Testis (tissue), 2 donors: Measurements from ENCODE around the gene CRIP3.

Source experiments
- CTCF ChIP-seq, 3 experiments: fragments of 450-650 bp in 2 of 3; fragments of 200-600 bp in 1 of 3; sonication (generic) in 1 of 3; IDR thresholded peaks; one replicate each; pipeline ENCODE4 v1.5.1; 2016 to 2019; ENCODE audit warnings: antibody characterized with exemption in 3 of 3, mild to moderate bottlenecking in 2 of 3, moderate library complexity in 1 of 3
- POLR2A ChIP-seq: fragments of 450-650 bp; IDR thresholded peaks from one replicate; pipeline ENCODE4 v1.6.1; 2017; ENCODE audit warnings: antibody characterized with exemption, mild to moderate bottlenecking, moderate library complexity

GRCh38 chr6:43292763-43293318 is 15.8 kb downstream of the CRIP3 start:
- no peak for TF ChIP-seq CTCF (IDR thresholded peaks at IDR 0.05)
- no peak for TF ChIP-seq POLR2A
